NK-92 (cell line): Measurements from ENCODE around the gene HOXB6.

ENCODE experiments used
- DNase-seq: peaks from one replicate; lab custom pipeline; 2025; ENCODE audit not compliant: unreplicated experiment; lab: John Stamatoyannopoulos, UW

HOXB6 gene

GRCh38 chr17:48583708-48584222 lies 21.0 kb downstream of the HOXB6 start:
- DNase-seq = no peak

GRCh38 chr17:48582750-48583069 lies 22.1 kb downstream of the HOXB6 start:
- no peak for DNase-seq

- no peak for DNase-seq
Observed at GRCh38 chr17:48579760-48580554, 24.8 kb downstream of the HOXB6 start.

GRCh38 chr17:48579471-48579759 lies 25.4 kb downstream of the HOXB6 start:
- DNase-seq = no peak

- no peak for DNase-seq
Observed at GRCh38 chr17:48578616-48579470, 25.9 kb downstream of the HOXB6 start.

- DNase-seq = no peak
Observed at GRCh38 chr17:48577946-48578615, 26.7 kb downstream of the HOXB6 start, which contains the start of gene HOXB4. HOXB4 (minus strand) TSS chr17:48578350; CDS start chr17:48578319, 31 bp downstream.

GRCh38 chr17:48577330-48577945 lies 27.3 kb downstream of the HOXB6 start:
- DNase-seq = no peak

GRCh38 chr17:48576479-48577309 lies 28.1 kb downstream of the HOXB6 start:
- no peak for DNase-seq

GRCh38 chr17:48575673-48576478 lies 28.9 kb downstream of the HOXB6 start:
- DNase-seq = no peak

- no peak for DNase-seq
Observed at GRCh38 chr17:48575066-48575582, 29.7 kb downstream of the HOXB6 start.

GRCh38 chr17:48574505-48575065 lies 30.2 kb downstream of the HOXB6 start:
- no peak for DNase-seq

GRCh38 chr17:48571826-48572417 lies 32.9 kb downstream of the HOXB6 start:
- DNase-seq = no peak

- DNase-seq = no peak
Observed at GRCh38 chr17:48571024-48571818, 33.6 kb downstream of the HOXB6 start.

GRCh38 chr17:48570325-48571023 lies 34.3 kb downstream of the HOXB6 start:
- DNase-seq = no peak

- no peak for DNase-seq
Observed at GRCh38 chr17:48569674-48570324, 35.0 kb downstream of the HOXB6 start.

GRCh38 chr17:48569240-48569582 lies 35.6 kb downstream of the HOXB6 start:
- no peak for DNase-seq
